ENCODE results near the gene FOXP1. TPM values are rescaled to one million over a fixed set of nuclear protein-coding genes. Genes with fewer than 3 reads are reported as not detected.

FOXP1 gene
- total and polyA plus RNA-seq, 2 of the 8 experiments (the other 6 are each of a cell fraction or from before 2014, with no cell fraction given): 13.9 to 25.4 TPM

DNA sequence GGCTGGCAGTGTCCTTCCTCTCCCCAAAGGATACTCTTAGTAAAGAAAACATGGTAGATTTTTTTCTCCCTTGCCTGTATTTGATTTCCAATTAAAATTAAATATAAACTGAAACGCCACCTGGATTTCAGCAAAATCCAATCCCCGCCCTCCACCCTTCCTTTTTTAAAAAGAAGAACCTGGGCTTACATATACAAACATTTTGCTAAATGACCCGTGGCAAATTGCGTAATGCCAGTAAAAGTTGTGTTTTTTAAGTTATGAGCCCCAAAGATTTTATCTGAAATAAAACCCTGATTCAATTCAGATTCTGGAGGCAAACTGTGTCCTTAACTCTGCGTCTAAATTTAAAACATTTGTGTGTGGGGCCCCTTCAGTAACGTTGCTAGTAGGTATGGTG is 403.0 kb downstream of the FOXP1 start:
- Histone ChIP-seq H2BK12ac (ENCODE audit: low read depth, low read length) (no peak overlapping the region), H3K18ac (ENCODE audit: extremely low read depth, low read length) (no peak overlapping the region), H2BK5ac (ENCODE audit: low read depth, low read length) (no peak overlapping the region), H3K14ac (ENCODE audit: insufficient read length) (no peak overlapping the region), H3K79me1 (ENCODE audit: low read depth, low read length) (no peaks in the 10 kb centered on the region), H3K23ac (ENCODE audit: insufficient read length) (no peak overlapping the region), H4K8ac (ENCODE audit: extremely low read depth, insufficient read depth, low read length) (no peak overlapping the region), H3K4me2 (ENCODE audit: insufficient read depth in 1 of 2, low read depth in 2 of 2, low read length in 2 of 2) (no peak overlapping the region), H4K5ac (ENCODE audit: insufficient read length, low read depth, low read length) (no peak overlapping the region), H2BK20ac (ENCODE audit: low read length) (no peak overlapping the region), H3K27ac (ENCODE audit: low read depth, low read length) (no peak overlapping the region), H2AK5ac (ENCODE audit: low read depth, low read length) (no peak overlapping the region), H3K36me3 (ENCODE audit: control insufficient read depth in 2 of 4, insufficient read depth in 4 of 4, low read length in 3 of 4) (peaks cover 0 to 4% (median 0%) of the 10 kb centered on the region in 4 experiments; a peak in 1 of 8 replicates), H3K4me3 (ENCODE audit: extremely low read depth in 1 of 4, insufficient read depth in 2 of 4, low read depth in 3 of 4, low read length in 4 of 4) (no peak overlapping the region), H3K9me3 (ENCODE audit: insufficient read depth in 2 of 2, low read depth in 1 of 2, low read length in 1 of 2) (no peaks in the 10 kb centered on the region), H4K91ac (replicated peaks; ENCODE audit: insufficient read length, low read length) (no peak overlapping the region), H3K9ac (replicated peaks in 1 of 4; ENCODE audit: extremely low read depth in 1 of 4, low read depth in 3 of 4, low read length in 3 of 4) (no peak overlapping the region), H3K4ac (replicated peaks; ENCODE audit: insufficient read length, low read depth, low read length) (no peak overlapping the region), H2BK15ac (ENCODE audit: low read length) (no peak overlapping the region), H2AFZ (ENCODE audit: low read length) (no peak overlapping the region), H3K79me2 (ENCODE audit: control insufficient read depth in 1 of 2, insufficient read depth in 2 of 2, low read length in 2 of 2) (no peaks in the 10 kb centered on the region), H3K23me2 (ENCODE audit: low read depth, low read length) (no peaks in the 10 kb centered on the region), H4K20me1 (replicated peaks in 1 of 2; ENCODE audit: control insufficient read depth in 1 of 2, insufficient read depth in 2 of 2, low read length in 2 of 2) (no peaks in the 10 kb centered on the region), H3K4me1 (replicated peaks in 1 of 4; ENCODE audit: control insufficient read depth in 3 of 4, insufficient read depth in 4 of 4, low read length in 3 of 4) (peaks cover 0 to 10% (median 4%) of the 10 kb centered on the region in 4 experiments; a peak in 4 of 7 replicates), H3K56ac (replicated peaks; ENCODE audit: insufficient read length, low read depth, low read length) (no peak overlapping the region), H2BK120ac (replicated peaks; ENCODE audit: low read depth, low read length) (no peak overlapping the region), H3K27me3 (replicated peaks in 1 of 4; ENCODE audit: control insufficient read depth in 3 of 4, extremely low read depth in 1 of 4, insufficient read depth in 3 of 4, low read length in 3 of 4) (no peaks in the 10 kb centered on the region)
- DNase-seq (ENCODE audit: low read depth in 1 of 2, low spot score in 2 of 2): no peak
- 95% methylated on average over 6 of the region's 6 CpGs; no CpG with 5 or more reads in 1 of the 2 experiments for WGBS, 2 experiments (ENCODE audit: extremely low coverage in 1 of 2, insufficient coverage in 1 of 2, insufficient read length in 1 of 2, insufficient replicate concordance in 2 of 2, low coverage in 1 of 2, low lambda C conversion rate in 2 of 2, missing lambda C conversion rate in 1 of 2)
- ChIA-PET POLR2A (ENCODE audit: partially characterized antibody) (no interaction called here), CTCF (ENCODE audit: partially characterized antibody) (no interaction called here)
- peak; percentile 19; the same call in 1 of the 2 replicates for TF ChIP-seq CEBPB (IDR thresholded peaks at IDR 0.05; ENCODE audit: low read depth, low read length)
- TF ChIP-seq PHF8 (conservative IDR thresholded peaks at IDR 0.05; ENCODE audit: low read depth, low read length): no peak
- TF ChIP-seq BRCA1 (IDR thresholded peaks at IDR 0.05; ENCODE audit: low read depth, low read length): no peak
- no peak for TF ChIP-seq TAF1 (IDR thresholded peaks at IDR 0.05; ENCODE audit: low read depth, low read length)
- TF ChIP-seq TCF12 (IDR thresholded peaks at IDR 0.05; ENCODE audit: low read depth, low read length): no peak
- TF ChIP-seq E2F6 (IDR thresholded peaks at IDR 0.05): no peak
- no peak for TF ChIP-seq HDAC2 (IDR thresholded peaks at IDR 0.05; ENCODE audit: borderline replicate concordance in 1 of 2, low read depth in 2 of 2, low read length in 2 of 2)
- no peak for FAIRE-seq

All from H1 (cell line).